A549 (cell line): Measurements from ENCODE around the gene ACAT2. TPM values are rescaled to one million over a fixed set of nuclear protein-coding genes. Genes with fewer than 3 reads are reported as not detected.

Source experiments
- ATAC-seq, 2 experiments: fragments of 200-7000 bp in 1 of 2; fragments of >200 bp in 1 of 2; cut with Nextera tagmentation in 1 of 2; cut with Tn5 transposase in 1 of 2; 3 replicates each; pipeline versions ENCODE4 v1.8.0 to v1.9.1; 2018 to 2020; ENCODE audit warnings: mild to moderate bottlenecking in 1 of 2, moderate library complexity in 1 of 2
- CTCF ChIA-PET: fragments of 300-600 bp; sonication (Branson Sonifier 250); formaldehyde crosslinking; extraction: SDS; loops from one replicate; lab custom pipeline; 2021; ENCODE audit warnings: antibody characterized with exemption, inconsistent platforms; lab: Yijun Ruan, JAX
- POLR2A ChIA-PET: fragments of 350-600 bp; formaldehyde crosslinking; extraction: SDS; loops from one replicate; lab custom pipeline; 2021; ENCODE audit warnings: antibody characterized with exemption, inconsistent platforms; lab: Yijun Ruan, JAX
- DNase-seq, 2 experiments: peaks; one replicate each; pipeline versions ENCODE4 v3.0.0 to v3.0.0-alpha.2; 2011 to 2016; ENCODE audit warnings: low read depth in 1 of 2, low spot score in 1 of 2
- FAIRE-seq: peaks from 2 replicates; lab custom pipeline; 2011; peaks lifted over from hg19 to GRCh38; lab: Jason Lieb, UNC
- H3K27ac ChIP-seq, 2 experiments: fragments of >200 bp; sonication (Bioruptor Twin); formaldehyde crosslinking; 3 replicates each; pipeline ENCODE4 v1.5.1; 2016 to 2017
- H3K4me1 ChIP-seq: fragments of >200 bp; sonication (Bioruptor Twin); formaldehyde crosslinking; 3 replicates; pipeline ENCODE4 v1.6.1; 2016
- H3K4me2 ChIP-seq: fragments of >200 bp; sonication (Bioruptor Twin); formaldehyde crosslinking; 3 replicates; pipeline ENCODE4 v1.6.1; 2016
- H3K4me3 ChIP-seq: fragments of >200 bp; sonication (Bioruptor Twin); formaldehyde crosslinking; 3 replicates; pipeline ENCODE4 v1.5.1; 2016
- H3K9me3 ChIP-seq: fragments of >200 bp; sonication (Bioruptor Twin); formaldehyde crosslinking; 3 replicates; pipeline ENCODE4 v1.6.1; 2016
- ATOH8 ChIP-seq: fragments of 250-450 bp; sonication (Bioruptor Pico); IDR thresholded peaks from 2 replicates; pipeline ENCODE4 v1.5.0; 2020; ENCODE audit warnings: low read depth, mild to moderate bottlenecking, moderate library complexity
- EHF ChIP-seq: fragments of 250-450 bp; sonication (Bioruptor Pico); IDR thresholded peaks from 2 replicates; pipeline ENCODE4 v1.5.0; 2020; ENCODE audit warnings: mild to moderate bottlenecking
- EP300 ChIP-seq, 2 experiments: fragments of >200 bp; sonication (Bioruptor Twin); formaldehyde crosslinking; IDR thresholded peaks; 2 replicates in 1 of 2; 3 replicates in 1 of 2; pipeline ENCODE4 v1.6.1; 2016 to 2017
- ESRRA ChIP-seq: fragments of 150-350 bp; IDR thresholded peaks from 2 replicates; pipeline ENCODE4 v1.6.1; 2014; ENCODE audit warnings: mild to moderate bottlenecking, low read length, borderline replicate concordance
- FOSL2 ChIP-seq, 2 experiments: fragments of 450-650 bp in 1 of 2; fragments of >200 bp in 1 of 2; sonication (Bioruptor Twin) in 1 of 2; formaldehyde crosslinking; IDR thresholded peaks; 2 replicates each; pipeline versions ENCODE4 v1.5.0 to v1.6.1; 2016 to 2020; ENCODE audit warnings: mild to moderate bottlenecking in 1 of 2, moderate library complexity in 1 of 2
- HOXB13 ChIP-seq: fragments of 250-450 bp; sonication (Bioruptor Pico); IDR thresholded peaks from 2 replicates; pipeline ENCODE4 v1.5.0; 2020; ENCODE audit warnings: low read depth, mild to moderate bottlenecking, moderate library complexity
- HOXB5 ChIP-seq: fragments of 250-450 bp; sonication (Bioruptor Pico); IDR thresholded peaks from 2 replicates; pipeline ENCODE4 v1.5.0; 2020; ENCODE audit warnings: mild to moderate bottlenecking, moderate library complexity
- JUN ChIP-seq, 2 experiments: fragments of >200 bp; sonication (Bioruptor Twin); formaldehyde crosslinking; IDR thresholded peaks; 2 replicates in 1 of 2; 3 replicates in 1 of 2; pipeline ENCODE4 v1.6.1; 2016 to 2017
- KDM5A ChIP-seq: fragments of 200-600 bp; sonication (generic); IDR thresholded peaks from 2 replicates; pipeline ENCODE4 v1.6.1; 2016; ENCODE audit warnings: antibody characterized with exemption, mild to moderate bottlenecking
- MYC ChIP-seq: IDR thresholded peaks from 2 replicates; pipeline ENCODE4 v1.6.1; 2012; ENCODE audit warnings: mild to moderate bottlenecking, inconsistent platforms, low read length, improper control_type of control experiment, borderline replicate concordance
- PHF8 ChIP-seq: fragments of 200-600 bp; sonication (generic); IDR thresholded peaks from 2 replicates; pipeline ENCODE4 v1.6.1; 2016; ENCODE audit warnings: low read depth, mild to moderate bottlenecking, antibody characterized with exemption, moderate library complexity, borderline replicate concordance
- RFX5 ChIP-seq: fragments of 450-650 bp; IDR thresholded peaks from 2 replicates; pipeline ENCODE4 v1.7.1; 2014; ENCODE audit warnings: antibody characterized with exemption, mild to moderate bottlenecking, moderate library complexity
- SREBF2 ChIP-seq: fragments of 450-650 bp; IDR thresholded peaks from 2 replicates; pipeline ENCODE4 v1.6.1; 2014; ENCODE audit warnings: mild to moderate bottlenecking, moderate library complexity
- ZNF302 ChIP-seq: fragments of 250-450 bp; sonication (Bioruptor Pico); IDR thresholded peaks from 2 replicates; pipeline ENCODE4 v1.9.0; 2021; ENCODE audit warnings: inconsistent platforms, mild to moderate bottlenecking, moderate library complexity
- WGBS: methylation state at CpG from one replicate; pipeline ENCODE4 v1.1.6; 2017; ENCODE audit errors: missing lambda C conversion rate; 5-methylcytosine and 5-hydroxymethylcytosine counted together
- polyA plus RNA-seq, 4 experiments: library from polyadenylated mRNA; depleted of rRNA in 3 of 4; stranded (reverse); fragments of >200 nt; fragmentation: RNase III in 1 of 4; extraction: RNeasy Plus Mini Kit Qiagen cat#74134 plus additional on column Dnase treatment in 1 of 4; gene quantifications; 2 replicates in 3 of 4; 3 replicates in 1 of 4; pipeline ENCODE4 v1.2.3, GENCODE V29; 2011 to 2017
- TF ChIP-seq, protein P1 (sequence below): fragments of 150-350 bp; IDR thresholded peaks from 2 replicates; pipeline ENCODE4 v1.6.1; 2014; ENCODE audit warnings: low read depth, mild to moderate bottlenecking, low read length

ACAT2 gene
- polyA plus RNA-seq, 2 of the 4 experiments (the other 2 are of a cell fraction) = 44.7 to 45.5 TPM

DNA sequence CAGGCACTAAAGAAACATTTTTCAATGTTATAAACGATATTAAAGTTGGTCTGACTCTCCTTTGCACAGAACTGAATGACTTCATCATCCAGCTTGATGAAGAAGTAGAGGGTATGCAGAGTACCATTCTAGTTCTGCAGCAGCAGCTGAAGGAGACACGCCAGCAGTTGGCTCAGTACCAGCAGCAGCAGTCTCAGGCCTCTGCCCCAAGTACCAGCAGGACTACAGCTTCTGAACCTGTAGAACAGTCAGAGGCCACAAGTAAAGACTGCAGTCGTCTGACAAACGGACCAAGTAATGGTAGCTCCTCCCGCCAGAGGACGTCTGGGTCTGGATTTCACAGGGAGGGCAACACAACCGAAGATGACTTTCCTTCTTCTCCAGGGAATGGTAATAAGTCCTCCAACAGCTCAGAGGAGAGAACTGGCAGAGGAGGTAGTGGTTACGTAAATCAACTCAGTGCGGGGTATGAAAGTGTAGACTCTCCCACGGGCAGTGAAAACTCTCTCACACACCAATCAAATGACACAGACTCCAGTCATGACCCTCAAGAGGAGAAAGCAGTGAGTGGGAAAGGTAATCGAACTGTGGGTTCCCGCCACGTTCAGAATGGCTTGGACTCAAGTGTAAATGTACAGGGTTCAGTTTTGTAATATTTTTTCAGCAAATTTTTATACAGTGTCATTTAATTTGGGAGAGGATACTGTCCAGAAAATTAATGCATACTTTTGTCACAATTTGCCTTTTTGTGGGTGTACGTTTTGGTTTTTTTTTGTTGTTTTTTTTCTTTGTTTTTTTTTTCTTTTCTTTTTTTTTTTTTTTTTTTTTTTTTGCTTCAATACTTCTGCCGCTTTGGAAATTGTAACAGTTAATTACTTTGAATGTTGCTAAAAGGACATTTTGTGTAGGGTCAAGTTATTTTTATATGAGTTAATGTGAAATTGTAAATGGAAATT, 6.6 kb upstream of the ACAT2 start:
- TF ChIP-seq ATOH8 (CRISPR knock-in tag) (no peak), SREBF2 (no peak), PHF8 (no peak), ZNF302 (CRISPR knock-in tag) (no peak), HOXB13 (CRISPR knock-in tag) (no peak), JUN (IDR thresholded peaks at IDR 0.05) (no peak), ESRRA (no peak)
- TF ChIP-seq, protein P1, sequence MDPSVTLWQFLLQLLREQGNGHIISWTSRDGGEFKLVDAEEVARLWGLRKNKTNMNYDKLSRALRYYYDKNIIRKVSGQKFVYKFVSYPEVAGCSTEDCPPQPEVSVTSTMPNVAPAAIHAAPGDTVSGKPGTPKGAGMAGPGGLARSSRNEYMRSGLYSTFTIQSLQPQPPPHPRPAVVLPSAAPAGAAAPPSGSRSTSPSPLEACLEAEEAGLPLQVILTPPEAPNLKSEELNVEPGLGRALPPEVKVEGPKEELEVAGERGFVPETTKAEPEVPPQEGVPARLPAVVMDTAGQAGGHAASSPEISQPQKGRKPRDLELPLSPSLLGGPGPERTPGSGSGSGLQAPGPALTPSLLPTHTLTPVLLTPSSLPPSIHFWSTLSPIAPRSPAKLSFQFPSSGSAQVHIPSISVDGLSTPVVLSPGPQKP = no peak
- Histone ChIP-seq H3K27ac (no peak overlapping the region), H3K4me1 (peaks cover 4% of the 10 kb centered on the region), H3K4me3 (no peak overlapping the region), H3K9me3 (no peaks in the 10 kb centered on the region), H3K4me2 (no peak overlapping the region)
- DNase-seq (no peak), ATAC-seq (0 out of 6 replicates have a peak, but pooled peaks of 1 of the 2 experiments have one; percentile 32), FAIRE-seq (no peak)
- WGBS = 84% methylated on average over 15 of the region's 15 CpGs
- POLR2A ChIA-PET = no interaction called here
- CTCF ChIA-PET = no interaction called here

GRCh38 chr6:159756508-159756907, 5.3 kb upstream of the ACAT2 start:
- H3K27ac ChIP-seq = no peak overlapping the region
- no peak overlapping the region for H3K4me3 ChIP-seq
- H3K4me2 ChIP-seq = no peak overlapping the region
- FAIRE-seq (no peak), DNase-seq (no peak), ATAC-seq (no peak)
- H3K9me3 ChIP-seq = no peaks in the 10 kb centered on the region
- CTCF ChIA-PET = interaction anchor here (0.6 kb wide), 1 partner anchor 245 kb away, joined by 4 read pairs; no protein-coding TSS in a partner anchor
- peaks cover 14% of the 10 kb centered on the region for H3K4me1 ChIP-seq
- POLR2A ChIA-PET = no interaction called here
- 92% methylated on average over 4 of the region's 4 CpGs for WGBS
- no peak for TF ChIP-seq RFX5
- no peak for TF ChIP-seq EHF (CRISPR knock-in tag)
- TF ChIP-seq HOXB5 = no peak
- TF ChIP-seq KDM5A = no peak
- no peak for TF ChIP-seq EP300 (IDR thresholded peaks at IDR 0.05)

DNA sequence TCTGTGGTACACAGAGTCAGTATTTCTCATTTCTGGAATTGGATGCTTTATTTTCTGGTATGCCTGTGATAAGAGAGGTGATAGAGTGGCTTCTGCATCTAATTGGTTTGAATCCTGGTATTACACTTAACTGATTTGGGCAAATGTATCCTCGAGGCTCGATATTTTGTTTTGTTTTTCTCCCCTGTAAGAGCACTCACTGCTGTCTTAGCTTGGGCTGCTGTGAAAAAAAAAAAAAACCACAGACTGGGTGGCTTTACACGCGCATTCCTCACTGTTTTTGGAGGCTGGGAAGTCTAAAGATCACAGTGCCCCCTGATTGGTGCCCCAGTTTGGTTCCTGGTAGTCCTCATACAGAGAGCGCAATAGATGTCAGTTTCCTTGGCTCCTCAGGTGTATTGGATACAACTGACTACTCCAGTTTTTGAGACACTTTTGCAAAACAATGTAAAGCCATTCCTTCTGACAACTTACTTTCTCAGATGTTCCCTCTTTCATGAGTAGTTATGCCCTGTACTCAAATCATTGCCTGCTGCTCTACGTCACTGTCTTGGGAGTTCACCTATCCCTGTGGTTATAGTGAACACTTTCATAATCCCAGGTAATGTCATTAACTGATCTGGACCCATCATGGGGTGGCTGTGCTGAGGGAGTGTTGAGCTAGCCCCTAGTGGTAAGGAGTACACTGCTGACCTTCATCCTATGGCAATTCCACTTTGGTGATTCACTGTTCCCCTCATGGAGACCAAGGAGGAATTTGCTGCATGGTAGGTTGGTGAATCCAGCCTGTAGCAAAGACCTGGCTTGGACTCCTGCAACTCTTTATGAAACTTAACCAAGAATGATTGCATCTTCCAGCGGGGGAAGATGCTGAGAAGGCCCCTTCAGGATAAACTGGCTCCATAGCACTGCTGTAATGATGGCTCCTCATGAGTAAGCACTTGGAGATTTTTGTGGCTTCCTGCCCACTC, 3.5 kb upstream of the ACAT2 start:
- DNase-seq (peak; percentile 16 to 33), FAIRE-seq (no peak), ATAC-seq (peak in 1 of 2 experiments; percentile 7; a peak in 1 of 6 replicates)
- no peak overlapping the region for H3K27ac ChIP-seq
- TF ChIP-seq FOSL2 (IDR thresholded peaks at IDR 0.05) (no peak), FOSL2 (CRISPR knock-in tag; IDR thresholded peaks at IDR 0.05) (0 out of 2 replicates have a peak, but pooled peaks have one; percentile 7), MYC (no peak)
- POLR2A ChIA-PET = no interaction called here
- H3K4me3 ChIP-seq = no peak overlapping the region
- H3K4me1 ChIP-seq = peaks cover 14% of the 10 kb centered on the region
- whole genome bisulfite sequencing = 94% methylated on average over 7 of the region's 7 CpGs
- H3K4me2 ChIP-seq = no peak overlapping the region
- H3K9me3 ChIP-seq = no peaks in the 10 kb centered on the region
- CTCF ChIA-PET = interaction anchor here (1.1 to 1.3 kb wide), 2 partner anchors 63 to 67 kb away, joined by 3 to 4 read pairs; no protein-coding TSS in a partner anchor
